Duodenal mucosa (tissue), 2 donors: Measurements from ENCODE around the gene UNC5A.

ENCODE experiments used
- H3K27ac ChIP-seq: one replicate; pipeline ENCODE4 v1.7.0; 2013; ENCODE audit warnings: low read depth, low read length
- H3K27me3 ChIP-seq, 2 donors: one replicate each; pipeline ENCODE4 v1.7.0; 2013; ENCODE audit warnings: low read length in 2 of 2, control low read depth in 1 of 2; ENCODE audit not compliant: insufficient read depth in 2 of 2, control insufficient read depth in 1 of 2
- H3K36me3 ChIP-seq, 2 donors: one replicate each; pipeline ENCODE4 v1.7.0; 2013; ENCODE audit warnings: low read length in 2 of 2, control low read depth in 1 of 2; ENCODE audit not compliant: insufficient read depth in 2 of 2, control insufficient read depth in 1 of 2
- H3K4me1 ChIP-seq, 2 donors: one replicate each; pipeline ENCODE4 v1.7.0; 2013; ENCODE audit warnings: low read length in 2 of 2, control low read depth in 1 of 2; ENCODE audit not compliant: insufficient read depth in 2 of 2, control insufficient read depth in 1 of 2
- H3K4me3 ChIP-seq, 2 donors: one replicate each; pipeline ENCODE4 v1.7.0; 2013; ENCODE audit warnings: low read length in 2 of 2, low read depth in 1 of 2
- H3K9ac ChIP-seq, 2 donors: one replicate each; pipeline ENCODE4 v1.7.0; 2013; ENCODE audit warnings: low read length in 2 of 2, low read depth in 1 of 2
- H3K9me3 ChIP-seq, 2 donors: one replicate each; pipeline ENCODE4 v1.7.0; 2013; ENCODE audit warnings: low read length in 2 of 2, control low read depth in 1 of 2; ENCODE audit not compliant: control insufficient read depth in 1 of 2

UNC5A gene

DNA sequence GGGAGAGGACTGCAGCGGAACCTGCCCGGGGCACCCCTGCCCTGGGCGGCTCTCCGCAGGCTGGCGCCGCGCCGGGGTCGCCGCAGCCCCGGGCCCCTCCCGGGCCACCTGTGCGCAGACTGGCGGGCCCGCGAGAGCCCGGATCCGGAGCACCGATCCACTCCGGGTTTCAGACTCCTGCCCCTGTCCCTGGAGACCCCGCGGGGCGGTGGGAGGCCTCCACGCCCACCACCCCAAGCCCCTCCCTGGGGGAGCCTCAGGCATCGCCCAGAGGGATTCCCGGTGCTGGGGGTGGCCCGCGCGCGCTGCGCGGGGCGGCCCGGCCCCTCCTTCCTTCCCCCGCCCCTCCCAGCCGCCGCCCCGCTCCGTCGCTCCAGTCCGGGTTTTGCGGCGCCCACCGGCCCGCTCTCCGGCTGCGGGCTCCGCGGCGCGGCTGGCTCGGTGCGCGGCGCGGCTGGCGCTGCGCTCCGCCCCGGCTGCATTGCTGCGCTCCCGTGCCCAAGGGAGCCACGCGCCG lies at the start of gene UNC5A:
Gene UNC5A, plus strand, starts transcription at position 479 of the 517 bp plus-strand sequence. CDS start 192 bp downstream, outside the sequence.
- Histone ChIP-seq H3K9me3 (no peaks in the 10 kb centered on the region), H3K4me1 (no peaks in the 10 kb centered on the region), H3K36me3 (no peaks in the 10 kb centered on the region), H3K27me3 (peaks cover 35 to 48% of the 10 kb centered on the region in 2 donors), H3K9ac (no peak within 1 kb of the TSS), H3K27ac (no peak within 1 kb of the TSS), H3K4me3 (peak within 1 kb of the TSS; percentile 8 to 16)

DNA sequence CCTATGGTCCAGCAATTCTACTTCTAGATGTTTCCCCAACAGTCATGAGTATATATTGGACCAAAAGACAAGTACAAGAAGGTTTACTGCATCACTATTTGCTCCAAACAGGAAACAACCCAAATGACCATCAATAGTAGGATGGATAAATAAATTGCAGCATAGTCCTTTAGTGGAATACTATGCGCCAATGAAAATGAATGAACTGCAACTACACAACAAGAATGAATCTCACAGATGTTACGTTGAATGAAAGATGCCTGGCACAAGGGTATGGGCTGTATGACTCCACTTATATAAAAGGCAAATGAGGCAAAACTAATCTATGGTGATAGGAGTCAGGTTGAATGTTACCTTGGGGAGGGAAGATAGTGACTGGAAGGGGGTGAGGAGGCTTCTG lies 48.6 kb upstream of the UNC5A start:
- no peak overlapping the region for H3K9ac ChIP-seq

DNA sequence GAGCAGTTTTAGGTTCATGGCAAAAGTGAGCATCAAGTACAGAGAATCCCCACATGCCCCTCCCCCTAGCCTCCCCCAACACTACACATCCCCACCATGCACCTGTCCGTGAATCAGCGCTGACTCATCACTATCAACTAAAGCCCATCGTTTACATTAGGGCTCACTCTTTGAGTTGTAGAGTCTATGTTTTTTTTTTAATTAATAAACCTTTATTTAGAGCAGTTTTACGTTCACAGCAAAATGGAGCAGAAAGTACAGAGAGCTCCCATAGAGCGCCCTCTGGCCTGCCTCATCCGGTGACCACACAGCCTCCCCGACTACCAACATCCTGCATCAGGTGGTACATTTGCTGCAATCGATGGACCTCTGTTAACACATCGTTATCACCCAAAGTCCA lies 47.9 kb upstream of the UNC5A start:
- H3K9me3 ChIP-seq, result no peaks in the 10 kb centered on the region
- no peaks in the 10 kb centered on the region for H3K36me3 ChIP-seq
- no peak overlapping the region for H3K4me3 ChIP-seq
- H3K4me1 ChIP-seq, result no peaks in the 10 kb centered on the region
- H3K9ac ChIP-seq, result no peak overlapping the region
- H3K27me3 ChIP-seq, result peaks cover 0 to 2% of the 10 kb centered on the region in 2 donors
- no peak overlapping the region for H3K27ac ChIP-seq

More for the DNA sequence above, 48.6 kb upstream of the UNC5A start:
- no peak overlapping the region for H3K4me3 ChIP-seq
- peaks cover 0 to 2% of the 10 kb centered on the region in 2 donors for H3K27me3 ChIP-seq
- no peaks in the 10 kb centered on the region for H3K9me3 ChIP-seq
- H3K27ac ChIP-seq, result no peak overlapping the region
- H3K36me3 ChIP-seq, result no peaks in the 10 kb centered on the region
- no peaks in the 10 kb centered on the region for H3K4me1 ChIP-seq

DNA sequence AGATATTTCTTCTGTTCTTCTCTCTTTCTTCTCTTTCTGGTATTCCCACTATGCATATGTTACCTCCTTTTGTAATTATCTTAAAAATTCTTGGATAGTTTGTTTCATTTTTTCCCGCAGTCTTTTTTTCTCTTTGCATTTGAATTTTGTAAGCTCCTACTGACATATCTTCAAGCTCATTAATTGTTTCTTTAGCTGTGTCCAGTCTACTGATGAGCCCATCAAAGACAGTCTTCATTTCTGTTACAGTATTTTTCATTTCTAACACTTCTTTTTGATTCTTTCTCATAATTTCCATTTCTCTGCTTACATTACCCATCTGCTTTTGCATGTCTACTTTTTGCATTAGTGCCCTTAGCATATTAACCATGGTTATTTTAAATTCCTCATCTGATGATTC lies 44.7 kb upstream of the UNC5A start:
- no peak overlapping the region for H3K27ac ChIP-seq
- H3K9ac ChIP-seq, result no peak overlapping the region
- H3K27me3 ChIP-seq, result peaks cover 0 to 5% of the 10 kb centered on the region in 2 donors

DNA sequence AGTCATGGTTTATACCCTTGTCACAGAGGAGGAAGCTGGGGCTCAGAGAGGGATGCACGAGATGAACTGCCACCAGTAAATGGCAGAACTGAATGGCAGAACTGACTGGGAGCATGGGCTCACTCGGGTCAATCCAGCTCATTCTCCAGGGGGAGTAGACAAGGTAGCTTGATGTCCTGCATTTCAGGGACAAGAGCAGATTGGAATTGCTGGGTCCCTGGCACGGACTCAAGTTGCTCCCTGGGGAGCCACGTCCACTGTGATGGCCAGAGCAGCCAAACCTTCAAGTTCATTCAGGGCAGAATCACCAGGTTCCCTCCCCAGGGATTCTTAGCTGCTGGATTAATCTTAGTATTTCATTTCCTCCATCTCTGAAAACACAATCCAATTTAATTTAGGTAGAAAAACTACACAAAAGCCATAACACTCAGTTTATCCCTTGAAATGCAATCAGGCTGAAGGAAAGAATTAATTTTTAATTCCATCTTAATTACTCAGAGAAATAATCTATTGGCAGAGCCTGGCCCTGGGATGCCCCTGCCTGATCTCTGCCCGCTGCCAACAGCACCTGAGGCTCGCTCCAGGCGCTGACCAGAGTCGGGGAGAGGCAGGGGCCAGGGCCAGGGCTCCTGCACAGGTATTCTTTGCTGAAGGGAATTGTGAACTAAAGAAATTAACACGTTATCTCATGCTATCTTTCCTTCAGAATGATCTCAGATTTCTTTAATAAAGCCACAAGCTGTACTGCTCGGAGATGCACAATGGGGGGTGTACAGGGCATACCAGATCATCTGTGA lies 42.0 kb upstream of the UNC5A start:
- Histone ChIP-seq H3K36me3 (no peaks in the 10 kb centered on the region), H3K9ac (no peak overlapping the region), H3K27ac (no peak overlapping the region), H3K9me3 (no peaks in the 10 kb centered on the region), H3K4me3 (no peak overlapping the region), H3K4me1 (no peaks in the 10 kb centered on the region), H3K27me3 (peaks cover 0 to 3% of the 10 kb centered on the region in 2 donors)

More for the DNA sequence above, 44.7 kb upstream of the UNC5A start:
- no peaks in the 10 kb centered on the region for H3K9me3 ChIP-seq
- no peaks in the 10 kb centered on the region for H3K36me3 ChIP-seq
- no peak overlapping the region for H3K4me3 ChIP-seq
- no peaks in the 10 kb centered on the region for H3K4me1 ChIP-seq

DNA sequence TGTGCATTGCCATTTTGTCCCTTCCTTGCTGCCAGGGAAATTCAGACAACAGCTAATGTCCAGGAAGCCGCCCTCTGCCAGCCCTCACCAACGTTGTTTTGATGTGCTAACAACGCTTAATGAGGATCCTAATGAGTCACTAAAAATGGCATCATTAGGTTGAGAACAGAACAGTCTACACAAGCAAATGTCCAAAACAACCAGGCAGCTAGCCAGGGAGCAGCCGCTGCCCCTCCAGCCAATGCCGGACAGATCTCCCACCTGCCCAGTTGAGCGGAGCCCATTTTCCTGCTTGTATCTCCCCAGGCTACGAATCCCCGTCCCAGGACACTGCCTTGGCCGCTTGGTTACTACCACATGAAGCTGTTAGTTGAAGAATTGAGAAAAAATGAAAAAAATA lies 40.4 kb upstream of the UNC5A start:
- H3K9me3 ChIP-seq, result no peaks in the 10 kb centered on the region
- no peak overlapping the region for H3K4me3 ChIP-seq
- H3K27me3 ChIP-seq, result peaks cover 0 to 3% of the 10 kb centered on the region in 2 donors
- H3K9ac ChIP-seq, result no peak overlapping the region
- no peak overlapping the region for H3K27ac ChIP-seq
- no peaks in the 10 kb centered on the region for H3K4me1 ChIP-seq
- no peaks in the 10 kb centered on the region for H3K36me3 ChIP-seq

DNA sequence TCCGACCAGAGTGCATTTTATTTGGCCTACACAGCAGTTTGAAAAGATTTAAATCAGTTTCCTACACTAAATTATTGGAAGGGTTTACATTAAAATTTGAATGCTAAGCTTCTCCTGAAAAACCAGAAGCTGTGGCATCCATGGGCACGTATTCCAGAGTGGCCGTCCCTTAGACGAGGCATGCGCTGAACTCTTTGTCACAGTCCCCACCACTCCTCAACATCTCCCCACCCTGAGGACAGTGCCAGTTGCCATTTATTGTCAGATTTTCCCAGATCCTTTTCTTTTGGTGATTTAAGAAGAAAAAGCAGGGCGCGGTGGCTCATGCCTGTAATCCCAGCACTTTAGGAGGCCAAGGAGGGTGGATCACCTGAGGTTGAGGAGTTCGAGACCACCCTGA lies 39.9 kb upstream of the UNC5A start:
- H3K4me1 ChIP-seq, result no peaks in the 10 kb centered on the region
- no peaks in the 10 kb centered on the region for H3K9me3 ChIP-seq
- peaks cover 0 to 3% of the 10 kb centered on the region in 2 donors for H3K27me3 ChIP-seq
- no peak overlapping the region for H3K4me3 ChIP-seq
- H3K36me3 ChIP-seq, result no peaks in the 10 kb centered on the region
- H3K27ac ChIP-seq, result no peak overlapping the region
- no peak overlapping the region for H3K9ac ChIP-seq

DNA sequence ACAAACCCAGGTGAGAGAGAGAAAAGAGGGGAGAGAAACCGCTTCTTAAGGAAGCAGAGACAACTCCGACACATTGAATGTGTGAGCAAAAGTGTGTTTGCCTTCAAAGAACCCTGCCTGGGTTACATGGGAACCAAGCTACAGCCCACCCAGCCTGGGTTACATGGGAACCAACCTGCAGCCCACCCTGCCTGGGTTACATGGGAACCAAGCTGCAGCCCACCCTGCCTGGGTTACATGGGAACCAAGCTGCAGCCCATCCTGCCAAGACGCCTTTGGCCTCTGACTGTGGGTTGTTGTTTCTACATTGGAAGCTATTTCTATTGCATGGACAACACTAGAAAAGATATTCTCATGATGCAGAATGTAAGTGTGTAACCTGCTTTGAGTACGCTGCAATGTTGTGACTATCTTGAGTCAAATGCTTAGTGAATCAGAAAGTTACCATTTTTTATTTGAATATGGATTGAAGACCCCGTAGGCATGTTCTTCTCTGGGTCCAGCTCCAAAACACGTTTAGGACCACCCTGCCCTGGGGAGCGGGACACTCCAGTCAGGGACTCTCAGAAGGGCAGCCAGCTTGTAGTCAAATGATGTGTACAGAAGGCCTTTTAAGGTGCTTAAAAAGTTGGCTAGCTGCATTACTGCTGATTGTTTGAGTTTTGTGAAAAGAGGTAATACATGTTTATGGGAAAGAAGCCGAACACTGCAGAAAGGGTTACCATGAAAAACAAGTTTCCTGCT lies 39.1 kb upstream of the UNC5A start:
- no peaks in the 10 kb centered on the region for H3K9me3 ChIP-seq
- H3K4me1 ChIP-seq, result no peaks in the 10 kb centered on the region
- no peak overlapping the region for H3K9ac ChIP-seq
- H3K27me3 ChIP-seq, result peaks cover 0 to 3% of the 10 kb centered on the region in 2 donors
- no peak overlapping the region for H3K27ac ChIP-seq
- H3K4me3 ChIP-seq, result no peak overlapping the region
- H3K36me3 ChIP-seq, result no peaks in the 10 kb centered on the region

DNA sequence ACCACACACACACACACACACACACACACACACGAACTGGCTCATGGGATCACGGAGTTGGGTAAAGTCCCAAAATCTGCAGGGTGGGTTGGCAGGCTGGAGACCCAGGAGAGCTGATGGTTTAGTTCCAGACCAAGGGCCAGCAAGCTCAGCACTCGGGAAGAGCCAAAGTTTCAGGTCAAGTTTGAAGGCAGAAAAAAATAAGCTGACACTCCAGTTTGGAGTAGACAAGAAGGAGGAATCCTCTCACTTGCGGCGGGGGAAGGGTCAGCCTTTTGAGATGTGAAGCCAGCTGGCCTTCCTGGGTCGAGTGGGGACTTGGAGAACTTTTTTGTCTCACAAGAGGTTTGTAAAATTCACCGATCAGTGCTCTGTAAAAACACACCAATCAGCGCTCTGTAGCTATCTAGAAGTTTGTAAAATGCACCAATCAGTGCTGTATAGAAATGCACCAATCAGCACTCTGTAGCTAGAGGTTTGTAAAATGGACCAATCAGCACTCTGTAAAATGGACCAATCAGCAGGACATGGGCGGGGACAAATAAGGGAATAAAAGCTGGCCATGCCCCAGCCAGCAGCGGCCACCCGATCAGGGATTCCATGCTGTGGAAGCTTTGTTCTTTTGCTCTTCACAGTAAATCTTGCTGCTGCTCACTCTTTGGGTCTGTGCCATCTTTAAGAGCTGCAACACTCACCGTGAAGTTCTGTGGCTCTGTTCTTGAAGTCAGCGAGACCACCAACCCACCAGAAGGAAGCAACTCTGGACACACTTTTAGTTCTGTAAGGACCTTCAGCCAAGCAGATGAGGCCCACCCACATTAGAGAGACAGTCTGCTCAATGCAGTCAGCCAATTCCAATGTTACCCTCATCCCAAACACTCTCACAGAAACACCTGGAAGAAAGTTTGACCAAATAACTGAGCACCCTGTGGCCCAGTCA lies 37.8 kb upstream of the UNC5A start:
- no peak overlapping the region for H3K9ac ChIP-seq
- peaks cover 3 to 4% of the 10 kb centered on the region in 2 donors for H3K27me3 ChIP-seq
- H3K9me3 ChIP-seq, result no peaks in the 10 kb centered on the region
- H3K4me1 ChIP-seq, result no peaks in the 10 kb centered on the region
- no peak overlapping the region for H3K4me3 ChIP-seq
- no peaks in the 10 kb centered on the region for H3K36me3 ChIP-seq
- no peak overlapping the region for H3K27ac ChIP-seq
